ENCODE data around the gene ARL5A.

DNA sequence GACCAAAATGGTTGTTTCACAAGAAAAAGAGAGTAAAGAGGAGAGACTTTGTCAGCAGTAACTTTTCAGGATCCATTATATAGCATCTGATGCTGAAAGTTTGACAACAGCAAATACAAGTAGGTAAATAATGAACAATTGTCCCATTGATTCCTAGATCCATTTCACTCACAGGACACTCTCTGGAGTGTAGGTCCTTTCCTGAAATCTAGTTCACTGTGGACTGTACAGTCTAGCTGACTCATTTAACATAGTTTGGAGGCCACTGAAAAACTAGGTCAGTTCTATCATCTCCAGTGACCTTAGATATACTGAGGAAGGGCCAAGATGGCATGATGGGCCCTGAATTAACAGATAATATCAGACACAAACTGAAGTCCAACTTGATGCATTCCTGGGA, 74.7 kb downstream of the ARL5A start:
- TF ChIP-seq, protein P1, sequence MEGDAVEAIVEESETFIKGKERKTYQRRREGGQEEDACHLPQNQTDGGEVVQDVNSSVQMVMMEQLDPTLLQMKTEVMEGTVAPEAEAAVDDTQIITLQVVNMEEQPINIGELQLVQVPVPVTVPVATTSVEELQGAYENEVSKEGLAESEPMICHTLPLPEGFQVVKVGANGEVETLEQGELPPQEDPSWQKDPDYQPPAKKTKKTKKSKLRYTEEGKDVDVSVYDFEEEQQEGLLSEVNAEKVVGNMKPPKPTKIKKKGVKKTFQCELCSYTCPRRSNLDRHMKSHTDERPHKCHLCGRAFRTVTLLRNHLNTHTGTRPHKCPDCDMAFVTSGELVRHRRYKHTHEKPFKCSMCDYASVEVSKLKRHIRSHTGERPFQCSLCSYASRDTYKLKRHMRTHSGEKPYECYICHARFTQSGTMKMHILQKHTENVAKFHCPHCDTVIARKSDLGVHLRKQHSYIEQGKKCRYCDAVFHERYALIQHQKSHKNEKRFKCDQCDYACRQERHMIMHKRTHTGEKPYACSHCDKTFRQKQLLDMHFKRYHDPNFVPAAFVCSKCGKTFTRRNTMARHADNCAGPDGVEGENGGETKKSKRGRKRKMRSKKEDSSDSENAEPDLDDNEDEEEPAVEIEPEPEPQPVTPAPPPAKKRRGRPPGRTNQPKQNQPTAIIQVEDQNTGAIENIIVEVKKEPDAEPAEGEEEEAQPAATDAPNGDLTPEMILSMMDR (IDR thresholded peaks at IDR 0.05; ENCODE audit: low read length), result no peak
- TF ChIP-seq EZH2phosphoT487 (IDR thresholded peaks at IDR 0.05; ENCODE audit: low read length), result no peak
- TF ChIP-seq EZH2 (optimal IDR thresholded peaks at IDR 0.05; ENCODE audit: low read depth, low read length), result no peak
